Panc1 (cell line): Measurements from ENCODE around the gene ERP29. TPM values are rescaled to one million over a fixed set of nuclear protein-coding genes. Genes with fewer than 3 reads are reported as not detected.
"Not testable (repeated sequence)": the region's sequence is repeated elsewhere in the genome, so short reads cannot be mapped to it uniquely, and the experiment has no call there.

ENCODE experiments used
- ATAC-seq: fragments of 200-7000 bp; cut with Tn5 transposase; 2 replicates; pipeline ENCODE4 v1.9.1; 2020; ENCODE audit warnings: mild to moderate bottlenecking, moderate library complexity
- BruUV-seq: library from RNA; stranded (reverse); fragments of 400-500 nt; replicated peaks from 2 replicates; lab custom pipeline; 2021; lab: Mats Ljungman, UMichigan
- CTCF ChIA-PET: fragments of 300-600 bp; sonication (Branson Sonifier 250); formaldehyde crosslinking; loops from one replicate; lab custom pipeline; 2022; ENCODE audit warnings: antibody characterized with exemption; lab: Charles Lee
- POLR2A ChIA-PET: fragments of 300-600 bp; sonication (Branson Sonifier 250); formaldehyde crosslinking; loops from one replicate; lab custom pipeline; 2022; ENCODE audit warnings: antibody characterized with exemption; lab: Charles Lee
- DNase-seq: peaks from one replicate; pipeline ENCODE4 v3.0.0-alpha.2; 2010; ENCODE audit warnings: low read depth, low spot score
- H3K27ac ChIP-seq: 2 replicates; pipeline ENCODE4 v1.5.1; 2011; ENCODE audit warnings: mild to moderate bottlenecking, low read length, inconsistent platforms
- H3K27me3 ChIP-seq: fragments of 200-500 bp; sonication (Bioruptor generic); 2 replicates; pipeline ENCODE4 v1.6.0; 2014; ENCODE audit warnings: low read length, inconsistent platforms; ENCODE audit not compliant: control insufficient read depth, insufficient read depth
- H3K36me3 ChIP-seq: fragments of 200-500 bp; sonication (Bioruptor generic); 2 replicates; pipeline ENCODE4 v1.5.1; 2014; ENCODE audit warnings: inconsistent platforms, mild to moderate bottlenecking, low read length, moderate library complexity; ENCODE audit not compliant: control insufficient read depth, insufficient read depth
- H3K4me1 ChIP-seq: 2 replicates; pipeline ENCODE4 v1.5.1; 2011; ENCODE audit warnings: inconsistent platforms, mild to moderate bottlenecking, low read length, moderate library complexity; ENCODE audit not compliant: control insufficient read depth, insufficient read depth
- H3K4me3 ChIP-seq, 2 experiments: 2 replicates each; pipeline ENCODE4 v1.5.1; 2011 to 2012; ENCODE audit warnings: low read depth in 2 of 2, low read length in 2 of 2, mild to moderate bottlenecking in 2 of 2, inconsistent platforms in 1 of 2, moderate library complexity in 1 of 2
- H3K9me3 ChIP-seq: fragments of 200-500 bp; sonication (Bioruptor generic); 2 replicates; pipeline ENCODE4 v1.5.1; 2014; ENCODE audit warnings: low read depth, mild to moderate bottlenecking, inconsistent platforms, low read length, moderate library complexity; ENCODE audit not compliant: control insufficient read depth, insufficient read depth
- POLR2AphosphoS5 ChIP-seq: IDR thresholded peaks from 2 replicates; pipeline ENCODE4 v1.6.1; 2012; ENCODE audit warnings: mild to moderate bottlenecking, low read depth, low read length, moderate library complexity
- SIN3A ChIP-seq: IDR thresholded peaks from 2 replicates; pipeline ENCODE4 v1.6.1; 2012; ENCODE audit warnings: low read depth, mild to moderate bottlenecking, low read length, moderate library complexity, borderline replicate concordance; ENCODE audit not compliant: insufficient read depth
- TCF7L2 ChIP-seq: IDR thresholded peaks from 2 replicates; pipeline ENCODE4 v1.6.1; 2011; ENCODE audit warnings: mild to moderate bottlenecking, low read depth, low read length, inconsistent platforms
- in situ Hi-C: cut with HindIII; loops from 2 replicates; pipeline ENCODE4 v1.10.0; 2016; ENCODE audit warnings: low sequenced_read_pairs, low pct_unique_long_range_greater_than_20kb
- intact Hi-C: fragments of 100-400 bp; cut with micrococcal nuclease; formaldehyde crosslinking; loops from one replicate; pipeline ENCODE4 v1.10.0; 2022; ENCODE audit not compliant: unreplicated experiment
- total RNA-seq: library from RNA; stranded (reverse); gene quantifications from one replicate; pipeline ENCODE4 v1.2.1, GENCODE V29; 2021; ENCODE audit not compliant: unreplicated experiment
- TF ChIP-seq, protein P1 (sequence below): fragments of 450-650 bp; IDR thresholded peaks from 2 replicates; pipeline ENCODE4 v1.5.1; 2017; ENCODE audit warnings: mild to moderate bottlenecking
- TF ChIP-seq, protein P2 (sequence below), 2 experiments: IDR thresholded peaks; 2 replicates each; pipeline ENCODE4 v1.6.1; 2011 to 2012; ENCODE audit warnings: low read depth in 2 of 2, control low read depth in 1 of 2, low read length in 1 of 2, mild to moderate bottlenecking in 1 of 2, moderate library complexity in 1 of 2; ENCODE audit not compliant: insufficient read depth in 1 of 2

The ERP29 gene
- total RNA-seq, 1 experiment from 2014 or later = 69.7 TPM

DNA sequence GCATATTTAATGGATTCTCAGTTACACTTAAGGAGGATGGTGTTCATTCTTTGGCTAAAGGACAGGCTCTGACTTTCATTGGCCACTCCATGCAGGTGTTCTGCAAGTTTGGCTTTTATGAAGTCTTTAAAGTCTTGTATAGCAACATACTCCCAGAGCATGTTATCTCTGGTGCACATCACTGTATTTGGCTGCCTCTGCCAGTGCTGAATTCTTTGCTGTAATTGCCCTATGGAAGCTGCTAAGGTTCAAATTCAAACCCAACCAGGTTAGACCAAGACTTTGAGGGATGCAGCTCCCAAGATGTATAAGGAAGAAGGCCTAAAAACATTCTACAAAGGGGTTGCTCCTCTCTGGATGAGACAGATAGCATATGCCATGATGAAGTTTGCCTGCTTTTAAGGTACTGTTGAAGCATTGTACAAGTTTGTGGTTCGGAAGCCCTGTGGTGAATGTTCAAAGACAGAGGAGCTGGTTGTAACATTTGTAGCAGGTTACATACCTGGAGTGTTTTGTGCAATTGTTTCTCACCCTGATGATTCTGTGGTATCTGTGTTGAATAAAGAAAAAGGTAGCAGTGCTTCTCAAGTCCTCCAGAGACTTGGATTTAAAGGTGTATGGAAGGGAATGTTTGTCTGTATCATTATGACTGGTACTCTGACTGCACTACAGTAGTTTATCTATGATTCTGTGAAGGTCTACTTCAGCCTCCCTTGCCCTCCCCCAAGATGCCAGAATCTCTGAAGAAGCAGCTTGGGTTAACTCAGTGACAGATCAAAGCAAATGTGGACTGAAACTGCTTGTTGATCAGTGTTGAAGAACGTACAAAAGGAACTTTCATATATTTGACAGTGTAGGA lies 19.7 kb upstream of the ERP29 start:
- ATAC-seq = no peak
- TF ChIP-seq TCF7L2 = no peak
- TF ChIP-seq, protein P1, sequence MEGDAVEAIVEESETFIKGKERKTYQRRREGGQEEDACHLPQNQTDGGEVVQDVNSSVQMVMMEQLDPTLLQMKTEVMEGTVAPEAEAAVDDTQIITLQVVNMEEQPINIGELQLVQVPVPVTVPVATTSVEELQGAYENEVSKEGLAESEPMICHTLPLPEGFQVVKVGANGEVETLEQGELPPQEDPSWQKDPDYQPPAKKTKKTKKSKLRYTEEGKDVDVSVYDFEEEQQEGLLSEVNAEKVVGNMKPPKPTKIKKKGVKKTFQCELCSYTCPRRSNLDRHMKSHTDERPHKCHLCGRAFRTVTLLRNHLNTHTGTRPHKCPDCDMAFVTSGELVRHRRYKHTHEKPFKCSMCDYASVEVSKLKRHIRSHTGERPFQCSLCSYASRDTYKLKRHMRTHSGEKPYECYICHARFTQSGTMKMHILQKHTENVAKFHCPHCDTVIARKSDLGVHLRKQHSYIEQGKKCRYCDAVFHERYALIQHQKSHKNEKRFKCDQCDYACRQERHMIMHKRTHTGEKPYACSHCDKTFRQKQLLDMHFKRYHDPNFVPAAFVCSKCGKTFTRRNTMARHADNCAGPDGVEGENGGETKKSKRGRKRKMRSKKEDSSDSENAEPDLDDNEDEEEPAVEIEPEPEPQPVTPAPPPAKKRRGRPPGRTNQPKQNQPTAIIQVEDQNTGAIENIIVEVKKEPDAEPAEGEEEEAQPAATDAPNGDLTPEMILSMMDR = no peak
- Histone ChIP-seq H3K36me3 (no peaks in the 10 kb centered on the region), H3K27ac (no peak overlapping the region), H3K9me3 (no peaks in the 10 kb centered on the region), H3K4me1 (no peaks in the 10 kb centered on the region), H3K4me3 (no peak overlapping the region), H3K27me3 (no peaks in the 10 kb centered on the region)
- no TSS peak for BruUV-seq
- ChIA-PET CTCF (no interaction called here), POLR2A (no interaction called here)
- no peak for DNase-seq
- in situ Hi-C loops = no loop called here
- intact Hi-C loops = no loop called here

DNA sequence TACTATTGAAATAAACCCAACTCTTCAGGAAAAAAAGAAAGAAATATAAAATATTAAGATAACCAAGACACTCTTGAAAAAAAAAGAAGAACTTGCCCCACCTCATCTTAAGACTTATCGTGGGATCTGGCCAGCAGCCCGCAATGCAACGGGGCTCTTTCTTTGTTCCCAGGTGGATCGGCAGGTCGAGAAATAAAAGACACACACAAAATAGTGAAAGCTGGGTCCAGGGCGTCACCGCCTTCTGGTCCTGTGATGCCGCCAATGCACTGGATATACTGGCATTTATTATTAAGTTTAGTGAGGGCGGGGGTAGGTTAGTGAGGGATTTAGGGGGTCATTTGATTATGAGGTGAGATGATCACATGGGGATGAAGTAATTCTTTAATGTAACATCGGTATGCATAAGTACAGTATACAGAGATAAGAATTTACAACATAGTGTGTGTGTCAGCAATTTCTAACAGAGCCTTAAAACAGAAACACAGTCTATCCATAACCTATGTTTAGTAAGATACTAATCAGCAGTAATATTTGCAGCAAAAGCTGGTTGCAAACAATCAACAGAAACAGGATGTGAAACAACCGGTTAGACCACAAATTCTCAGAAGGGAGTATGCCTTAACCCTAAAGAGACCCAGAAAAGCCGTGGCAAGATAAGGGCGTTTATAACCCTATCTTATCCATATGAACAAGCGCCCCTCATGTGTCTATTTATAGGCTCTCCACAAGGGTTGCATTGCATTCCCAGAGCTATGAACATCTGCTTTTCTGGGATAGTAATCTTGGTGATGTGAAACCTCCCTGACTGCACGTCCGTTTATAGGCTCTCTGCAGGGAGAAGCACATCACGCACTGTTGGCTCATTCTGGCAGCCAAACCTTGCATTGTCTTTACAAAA lies 18.8 kb upstream of the ERP29 start:
- POLR2A ChIA-PET, DNase-seq, H3K4me3 ChIP-seq, intact Hi-C loops, CTCF ChIA-PET, H3K9me3 ChIP-seq, H3K27ac ChIP-seq, ATAC-seq, in situ Hi-C loops, BruUV-seq, H3K27me3 ChIP-seq, H3K36me3 ChIP-seq, H3K4me1 ChIP-seq: not testable (repeated sequence)

DNA sequence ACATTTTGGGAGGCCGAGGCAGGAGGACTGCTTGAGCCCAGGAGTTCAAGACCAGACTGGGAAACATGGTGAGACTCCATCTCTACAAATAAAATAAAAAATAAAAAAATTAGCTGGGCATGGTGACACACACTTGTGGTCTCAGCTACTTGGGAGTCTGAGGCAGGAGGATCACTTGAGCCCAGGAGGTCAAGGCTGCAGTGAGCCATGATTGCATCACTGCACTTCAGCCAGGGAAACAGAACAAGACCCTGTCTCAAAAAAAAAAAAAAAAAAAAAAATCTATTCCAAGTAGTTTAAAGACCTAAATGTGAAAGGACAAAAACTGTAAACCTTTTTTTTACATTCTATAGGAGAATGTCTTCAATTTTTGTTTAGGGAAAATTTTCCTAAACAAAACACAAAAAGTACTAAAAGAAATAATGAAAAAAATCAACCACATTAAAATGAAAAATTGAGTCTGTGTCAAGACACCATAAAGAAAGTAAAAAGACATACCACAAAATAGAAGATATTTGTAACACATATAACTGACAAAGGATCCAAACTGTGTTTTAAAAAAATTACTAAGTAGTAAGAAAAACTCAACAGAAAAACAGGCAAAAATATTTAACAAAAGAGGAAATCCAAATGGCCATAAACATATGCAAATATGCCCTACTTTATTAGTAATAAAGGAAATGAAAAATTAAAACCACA lies 17.3 kb upstream of the ERP29 start:
- no peaks in the 10 kb centered on the region for H3K27me3 ChIP-seq
- no peak overlapping the region for H3K27ac ChIP-seq
- POLR2A ChIA-PET = no interaction called here
- DNase-seq = no peak
- no peaks in the 10 kb centered on the region for H3K4me1 ChIP-seq
- intact Hi-C loops = no loop called here
- TF ChIP-seq, protein P1 = no peak
- TF ChIP-seq, protein P2, sequence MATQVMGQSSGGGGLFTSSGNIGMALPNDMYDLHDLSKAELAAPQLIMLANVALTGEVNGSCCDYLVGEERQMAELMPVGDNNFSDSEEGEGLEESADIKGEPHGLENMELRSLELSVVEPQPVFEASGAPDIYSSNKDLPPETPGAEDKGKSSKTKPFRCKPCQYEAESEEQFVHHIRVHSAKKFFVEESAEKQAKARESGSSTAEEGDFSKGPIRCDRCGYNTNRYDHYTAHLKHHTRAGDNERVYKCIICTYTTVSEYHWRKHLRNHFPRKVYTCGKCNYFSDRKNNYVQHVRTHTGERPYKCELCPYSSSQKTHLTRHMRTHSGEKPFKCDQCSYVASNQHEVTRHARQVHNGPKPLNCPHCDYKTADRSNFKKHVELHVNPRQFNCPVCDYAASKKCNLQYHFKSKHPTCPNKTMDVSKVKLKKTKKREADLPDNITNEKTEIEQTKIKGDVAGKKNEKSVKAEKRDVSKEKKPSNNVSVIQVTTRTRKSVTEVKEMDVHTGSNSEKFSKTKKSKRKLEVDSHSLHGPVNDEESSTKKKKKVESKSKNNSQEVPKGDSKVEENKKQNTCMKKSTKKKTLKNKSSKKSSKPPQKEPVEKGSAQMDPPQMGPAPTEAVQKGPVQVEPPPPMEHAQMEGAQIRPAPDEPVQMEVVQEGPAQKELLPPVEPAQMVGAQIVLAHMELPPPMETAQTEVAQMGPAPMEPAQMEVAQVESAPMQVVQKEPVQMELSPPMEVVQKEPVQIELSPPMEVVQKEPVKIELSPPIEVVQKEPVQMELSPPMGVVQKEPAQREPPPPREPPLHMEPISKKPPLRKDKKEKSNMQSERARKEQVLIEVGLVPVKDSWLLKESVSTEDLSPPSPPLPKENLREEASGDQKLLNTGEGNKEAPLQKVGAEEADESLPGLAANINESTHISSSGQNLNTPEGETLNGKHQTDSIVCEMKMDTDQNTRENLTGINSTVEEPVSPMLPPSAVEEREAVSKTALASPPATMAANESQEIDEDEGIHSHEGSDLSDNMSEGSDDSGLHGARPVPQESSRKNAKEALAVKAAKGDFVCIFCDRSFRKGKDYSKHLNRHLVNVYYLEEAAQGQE (IDR thresholded peaks at IDR 0.05; ENCODE audit: insufficient read depth in 1 of 2, low read depth in 2 of 2, low read length in 1 of 2) = no peak
- TF ChIP-seq SIN3A = no peak
- no peak for TF ChIP-seq POLR2AphosphoS5
- no peak for TF ChIP-seq TCF7L2
- ATAC-seq = no peak
- H3K4me3 ChIP-seq = no peak overlapping the region
- H3K9me3 ChIP-seq = no peaks in the 10 kb centered on the region
- H3K36me3 ChIP-seq = no peaks in the 10 kb centered on the region
- no TSS peak for BruUV-seq
- in situ Hi-C loops = no loop called here
- CTCF ChIA-PET = no interaction called here
